ENCODE results near the gene GPATCH1. TPM values are rescaled to one million over a fixed set of nuclear protein-coding genes. Genes with fewer than 3 reads are reported as not detected.
A peak's percentile ranks its signal among the peaks of the same experiment; 100 is the strongest.
"Not testable (repeated sequence)": the region's sequence is repeated elsewhere in the genome, so short reads cannot be mapped to it uniquely, and the experiment has no call there.

GPATCH1 gene
- total RNA-seq, 1 experiment from 2014 or later, result 16.1 TPM

DNA sequence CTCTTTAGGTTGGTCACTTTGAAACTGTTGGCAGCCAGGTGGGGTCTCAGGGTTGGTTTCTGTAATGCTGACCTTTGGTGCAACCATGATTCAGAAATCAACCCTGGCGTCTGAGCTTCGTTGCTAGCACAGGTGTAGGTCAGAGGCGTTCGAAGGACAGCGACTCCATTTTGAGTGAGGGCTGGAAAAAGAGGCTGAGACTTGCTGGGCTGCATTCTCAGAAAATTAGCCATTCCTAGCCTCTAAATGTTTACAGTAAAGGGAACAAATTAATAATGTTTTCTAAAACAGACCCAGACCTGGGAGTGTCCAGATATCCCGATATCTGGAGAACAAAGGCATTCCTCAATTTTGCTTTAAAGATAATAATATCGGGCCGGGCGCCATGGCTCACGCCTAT lies 45.5 kb upstream of the GPATCH1 start:
- no peak overlapping the region for H3K4me3 Mint-ChIP-seq (ENCODE audit: unreplicated experiment)
- peaks cover 8% of the 10 kb centered on the region for H3K9me3 Mint-ChIP-seq (ENCODE audit: unreplicated experiment)
- H3K27me3 Mint-ChIP-seq (ENCODE audit: insufficient read depth, unreplicated experiment), result no peaks in the 10 kb centered on the region
- H3K4me1 Mint-ChIP-seq (ENCODE audit: low read depth, unreplicated experiment), result peaks cover 26% of the 10 kb centered on the region
- Histone ChIP-seq H3K4me3 (ENCODE audit: low read depth, low read length) (no peak overlapping the region), H3K27me3 (replicated peaks; ENCODE audit: control insufficient read depth, insufficient read depth, low read length) (no peaks in the 10 kb centered on the region), H3K9me3 (no peaks in the 10 kb centered on the region), H3K4me1 (peaks cover 28% of the 10 kb centered on the region), H3K36me3 (ENCODE audit: control insufficient read depth, insufficient read depth, low read length) (peaks cover 5% of the 10 kb centered on the region)
- intact Hi-C loops (cut with micrococcal nuclease; ENCODE audit: unreplicated experiment), result no loop called here
- ChIA-PET CTCF (no interaction called here), POLR2A (no interaction called here)
- H3K27ac Mint-ChIP-seq (ENCODE audit: unreplicated experiment), result no peak overlapping the region
- no TSS peak for BruUV-seq (replicated peaks)
- H3K36me3 Mint-ChIP-seq (ENCODE audit: insufficient read depth, unreplicated experiment), result peaks cover 93% of the 10 kb centered on the region
- no peak for DNase-seq
- TF ChIP-seq, protein P1, sequence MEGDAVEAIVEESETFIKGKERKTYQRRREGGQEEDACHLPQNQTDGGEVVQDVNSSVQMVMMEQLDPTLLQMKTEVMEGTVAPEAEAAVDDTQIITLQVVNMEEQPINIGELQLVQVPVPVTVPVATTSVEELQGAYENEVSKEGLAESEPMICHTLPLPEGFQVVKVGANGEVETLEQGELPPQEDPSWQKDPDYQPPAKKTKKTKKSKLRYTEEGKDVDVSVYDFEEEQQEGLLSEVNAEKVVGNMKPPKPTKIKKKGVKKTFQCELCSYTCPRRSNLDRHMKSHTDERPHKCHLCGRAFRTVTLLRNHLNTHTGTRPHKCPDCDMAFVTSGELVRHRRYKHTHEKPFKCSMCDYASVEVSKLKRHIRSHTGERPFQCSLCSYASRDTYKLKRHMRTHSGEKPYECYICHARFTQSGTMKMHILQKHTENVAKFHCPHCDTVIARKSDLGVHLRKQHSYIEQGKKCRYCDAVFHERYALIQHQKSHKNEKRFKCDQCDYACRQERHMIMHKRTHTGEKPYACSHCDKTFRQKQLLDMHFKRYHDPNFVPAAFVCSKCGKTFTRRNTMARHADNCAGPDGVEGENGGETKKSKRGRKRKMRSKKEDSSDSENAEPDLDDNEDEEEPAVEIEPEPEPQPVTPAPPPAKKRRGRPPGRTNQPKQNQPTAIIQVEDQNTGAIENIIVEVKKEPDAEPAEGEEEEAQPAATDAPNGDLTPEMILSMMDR (IDR thresholded peaks at IDR 0.05; ENCODE audit: insufficient read depth in 1 of 2, low read depth in 1 of 2, low read length in 1 of 2, severe bottlenecking in 1 of 2, unreplicated experiment in 1 of 2), result no peak

DNA sequence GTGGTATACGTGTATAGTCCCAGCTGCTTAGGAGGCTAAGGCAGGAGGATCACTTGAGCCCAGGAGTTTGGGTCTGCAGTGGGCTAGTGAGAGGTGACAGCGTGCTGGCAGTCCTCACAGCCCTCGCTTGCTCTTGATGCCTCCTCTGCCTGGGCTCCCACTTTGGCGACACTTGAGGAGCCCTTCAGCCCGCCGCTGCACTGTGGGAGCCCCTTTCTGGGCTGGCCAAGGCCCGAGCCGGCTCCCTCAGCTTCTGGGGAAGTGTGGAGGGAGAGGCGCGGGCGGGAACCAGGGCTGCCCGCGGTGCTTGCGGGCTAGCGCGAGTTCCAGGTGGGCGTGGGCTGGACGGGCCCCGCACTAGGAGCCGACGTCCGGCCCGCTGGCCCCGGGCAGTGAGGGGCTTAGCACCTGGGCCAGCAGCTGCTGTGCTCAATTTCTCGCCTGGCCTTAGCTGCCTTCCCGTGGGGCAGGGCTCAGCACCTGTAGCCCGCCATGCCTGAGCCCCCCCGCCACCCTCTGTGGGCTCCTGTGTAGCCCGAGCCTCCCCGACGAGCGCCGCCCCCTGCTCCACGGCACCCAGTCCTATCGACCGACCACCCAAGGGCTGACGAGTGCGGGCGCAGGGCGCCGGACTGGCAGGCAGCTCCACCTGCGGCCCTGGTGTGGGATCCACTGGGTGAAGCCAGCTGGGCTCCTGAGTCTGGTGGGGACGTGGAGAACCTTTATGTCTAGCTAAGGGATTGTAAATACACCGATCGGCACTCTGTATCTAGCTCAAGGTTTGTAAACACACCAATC lies 44.4 kb upstream of the GPATCH1 start:
- H3K4me1 Mint-ChIP-seq (ENCODE audit: low read depth, unreplicated experiment), result peaks cover 34% of the 10 kb centered on the region
- POLR2A ChIA-PET, result interaction anchor here (1.9 kb wide), 1 partner anchor 12 kb away, joined by 6 read pairs; no protein-coding TSS in a partner anchor
- H3K4me3 Mint-ChIP-seq (ENCODE audit: unreplicated experiment); H3K27me3 ChIP-seq (replicated peaks; ENCODE audit: control insufficient read depth, insufficient read depth, low read length); BruUV-seq (replicated peaks); intact Hi-C loops (cut with micrococcal nuclease; ENCODE audit: unreplicated experiment); H3K27me3 Mint-ChIP-seq (ENCODE audit: insufficient read depth, unreplicated experiment); H3K4me3 ChIP-seq (ENCODE audit: low read depth, low read length); DNase-seq; H3K9me3 Mint-ChIP-seq (ENCODE audit: unreplicated experiment); H3K36me3 ChIP-seq (ENCODE audit: control insufficient read depth, insufficient read depth, low read length); H3K9me3 ChIP-seq; CTCF ChIA-PET: not testable (repeated sequence)
- peak overlapping the region; percentile 71 for H3K27ac Mint-ChIP-seq (ENCODE audit: unreplicated experiment)
- H3K36me3 Mint-ChIP-seq (ENCODE audit: insufficient read depth, unreplicated experiment), result peaks cover 93% of the 10 kb centered on the region
- peaks cover 38% of the 10 kb centered on the region for H3K4me1 ChIP-seq

DNA sequence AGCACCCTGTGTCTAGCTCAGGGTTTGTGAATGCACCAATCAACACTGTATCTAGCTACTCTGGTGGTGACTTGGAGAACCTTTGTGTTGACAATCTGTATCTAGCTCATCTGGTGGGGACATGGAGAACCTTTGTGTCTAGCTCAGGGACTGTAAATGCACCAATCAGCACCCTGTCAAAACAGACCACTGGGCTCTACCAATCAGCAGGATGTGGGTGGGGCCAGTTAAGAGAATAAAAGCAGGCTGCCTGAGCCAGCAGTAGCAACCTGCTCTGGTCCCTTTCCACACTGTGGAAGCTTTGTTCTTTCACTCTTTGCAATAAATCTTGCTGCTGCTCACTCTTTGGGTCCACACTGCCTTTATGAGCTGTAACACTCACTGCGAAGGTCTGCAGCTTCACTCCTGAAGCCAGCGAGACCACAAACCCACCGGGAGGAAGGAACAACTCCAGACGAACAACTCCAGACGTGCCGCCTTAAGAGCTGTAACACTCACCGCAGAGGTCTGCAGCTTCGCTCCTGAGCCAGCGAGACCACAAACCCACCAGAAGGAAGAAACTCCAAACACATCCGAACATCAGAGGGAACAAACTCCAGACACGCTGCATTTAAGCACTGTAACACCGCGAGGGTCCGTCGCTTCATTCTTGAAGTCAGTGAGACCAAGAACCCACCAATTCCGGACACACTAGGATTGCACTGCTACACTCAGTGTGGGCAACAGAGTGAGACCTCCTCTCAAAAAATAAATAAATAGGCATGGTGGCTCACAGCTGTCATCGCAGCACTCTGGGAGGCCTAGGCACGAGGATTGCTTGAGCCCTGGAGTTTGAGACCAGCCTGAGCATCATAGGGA lies 43.6 kb upstream of the GPATCH1 start:
- CTCF ChIA-PET; H3K27me3 Mint-ChIP-seq (ENCODE audit: insufficient read depth, unreplicated experiment); H3K4me3 Mint-ChIP-seq (ENCODE audit: unreplicated experiment); H3K9me3 Mint-ChIP-seq (ENCODE audit: unreplicated experiment); intact Hi-C loops (cut with micrococcal nuclease; ENCODE audit: unreplicated experiment); H3K4me3 ChIP-seq (ENCODE audit: low read depth, low read length); H3K9me3 ChIP-seq; DNase-seq; H3K27me3 ChIP-seq (replicated peaks; ENCODE audit: control insufficient read depth, insufficient read depth, low read length); H3K36me3 ChIP-seq (ENCODE audit: control insufficient read depth, insufficient read depth, low read length): not testable (repeated sequence)
- POLR2A ChIA-PET, result interaction anchor here (1.9 kb wide), 1 partner anchor 11 kb away, joined by 6 read pairs; no protein-coding TSS in a partner anchor
- Mint-ChIP-seq H3K27ac (ENCODE audit: unreplicated experiment) (peak overlapping the region; percentile 71), H3K4me1 (ENCODE audit: low read depth, unreplicated experiment) (peaks cover 37% of the 10 kb centered on the region), H3K36me3 (ENCODE audit: insufficient read depth, unreplicated experiment) (peaks cover 94% of the 10 kb centered on the region)
- peaks cover 41% of the 10 kb centered on the region for H3K4me1 ChIP-seq
- TSS peak; percentile 98 for BruUV-seq (replicated peaks)
